K562 (cell line): ENCODE results near the gene FOXO3. TPM values are rescaled to one million over a fixed set of nuclear protein-coding genes. Genes with fewer than 3 reads are reported as not detected.

Experiments
- CBX2 ChIP-seq: fragments of 200-600 bp; sonication (generic); IDR thresholded peaks from one replicate; pipeline ENCODE4 v1.6.1; 2012; ENCODE audit warnings: mild to moderate bottlenecking, low read length, inconsistent platforms; ENCODE audit not compliant: insufficient read depth, poor library complexity, severe bottlenecking
- CREB1 ChIP-seq, 2 experiments: sonication (generic) in 1 of 2; formaldehyde crosslinking in 1 of 2; IDR thresholded peaks; 2 replicates each; pipeline versions ENCODE4 v1.6.1 to v1.8.0; 2012 to 2022; ENCODE audit warnings: inconsistent platforms in 1 of 2, mild to moderate bottlenecking in 1 of 2, missing genetic modification reagents in 1 of 2, moderate library complexity in 1 of 2
- DNMT1 ChIP-seq: fragments of 450-650 bp; IDR thresholded peaks from 2 replicates; pipeline ENCODE4 v1.6.1; 2016; ENCODE audit warnings: antibody characterized with exemption, mild to moderate bottlenecking
- EP300 ChIP-seq: IDR thresholded peaks from 2 replicates; pipeline ENCODE4 v1.6.1; 2012; ENCODE audit warnings: low read length, improper control_type of control experiment
- FOXA1 ChIP-seq: fragments of 450-650 bp; IDR thresholded peaks from 2 replicates; pipeline ENCODE4 v1.6.1; 2016; ENCODE audit warnings: mild to moderate bottlenecking, borderline replicate concordance
- KDM1A ChIP-seq, 2 experiments: fragments of 450-650 bp; IDR thresholded peaks; 2 replicates each; pipeline ENCODE4 v1.6.1; 2016; ENCODE audit warnings: mild to moderate bottlenecking in 2 of 2
- MIER1 ChIP-seq: fragments of 450-650 bp; IDR thresholded peaks from 2 replicates; pipeline ENCODE4 v1.6.1; 2016; ENCODE audit warnings: antibody characterized with exemption, mild to moderate bottlenecking, low read depth
- MYC ChIP-seq, 2 experiments: fragments of 250-450 bp in 1 of 2; sonication (Bioruptor Pico) in 1 of 2; IDR thresholded peaks; 2 replicates each; pipeline versions ENCODE4 v1.5.1 to v1.6.1; 2012 to 2021; ENCODE audit warnings: low read depth in 2 of 2, borderline replicate concordance in 1 of 2, improper control_type of control experiment in 1 of 2, low read length in 1 of 2, mild to moderate bottlenecking in 1 of 2, moderate library complexity in 1 of 2
- NCOA2 ChIP-seq, 2 experiments: fragments of 450-650 bp; IDR thresholded peaks; 2 replicates each; pipeline ENCODE4 v1.6.1; 2018; ENCODE audit warnings: mild to moderate bottlenecking in 2 of 2, moderate library complexity in 1 of 2; ENCODE audit not compliant: partially characterized antibody in 2 of 2
- PHB2 ChIP-seq: fragments of 450-650 bp; IDR thresholded peaks from 2 replicates; pipeline ENCODE4 v1.6.1; 2017; ENCODE audit warnings: low read depth
- PRDM10 ChIP-seq: fragments of 450-650 bp; IDR thresholded peaks from 2 replicates; pipeline ENCODE4 v1.6.1; 2018; ENCODE audit not compliant: partially characterized antibody
- REST ChIP-seq, 2 experiments: fragments of 450-650 bp; formaldehyde crosslinking in 1 of 2; IDR thresholded peaks; 2 replicates each; pipeline versions ENCODE4 v1.4.0 to v1.6.1; 2014 to 2020; ENCODE audit warnings: mild to moderate bottlenecking in 2 of 2, borderline replicate concordance in 1 of 2, low read depth in 1 of 2
- SMAD2 ChIP-seq: fragments of 150-350 bp; IDR thresholded peaks from 2 replicates; pipeline ENCODE4 v1.6.1; 2014; ENCODE audit warnings: low read depth, mild to moderate bottlenecking, low read length
- TAL1 ChIP-seq: fragments of 450-650 bp; IDR thresholded peaks from 2 replicates; pipeline ENCODE4 v1.6.1; 2016; ENCODE audit warnings: mild to moderate bottlenecking
- ZEB2 ChIP-seq: fragments of 450-650 bp; IDR thresholded peaks from 2 replicates; pipeline ENCODE4 v1.6.1; 2016
- ZNF133 ChIP-seq: fragments of 250-450 bp; sonication (Bioruptor Pico); IDR thresholded peaks from 2 replicates; pipeline ENCODE4 v1.4.0; 2020; ENCODE audit warnings: mild to moderate bottlenecking
- ZNF316 ChIP-seq: fragments of 450-650 bp; IDR thresholded peaks from 2 replicates; pipeline ENCODE4 v1.6.1; 2016
- polyA plus RNA-seq, 8 experiments: library from polyadenylated mRNA; depleted of rRNA in 4 of 8; stranded (reverse) in 5 of 8; unstranded in 3 of 8; fragments of >200 nt; fragmentation: Nextera tagmentation in 2 of 8; fragmentation: Illumina TruSeq in 1 of 8; extraction: Ambion mirVana in 2 of 8; extraction: Trizol in 1 of 8; gene quantifications; 2 replicates each; pipeline versions ENCODE4 v1.2.1 to v1.2.3, GENCODE V29; 2011 to 2014; ENCODE audit warnings: inconsistent platforms in 1 of 8, missing spikeins in 1 of 8
- total RNA-seq, 7 experiments: library from RNA; depleted of rRNA in 6 of 7; stranded (reverse); fragments of >200 nt in 6 of 7; fragmentation: Illumina TruSeq in 2 of 7; extraction: Trizol in 2 of 7; gene quantifications; 2 replicates each; pipeline versions ENCODE4 v1.2.1 to v1.2.3, GENCODE V29; 2011 to 2021; ENCODE audit warnings: low replicate concordance in 1 of 7

The FOXO3 gene
- total and polyA plus RNA-seq, 9 of the 15 experiments (the other 6 are each of a cell fraction or from before 2014, with no cell fraction given), result 3.0 to 14.6 (median 6.0) TPM

GRCh38 chr6:108565091-108565766, 4.5 kb downstream of the FOXO3 start (continued):
- TF ChIP-seq REST (IDR thresholded peaks at IDR 0.05; ENCODE audit: borderline replicate concordance) (peak; percentile 3; the same call in 1 of the 2 replicates), REST (CRISPR knock-in tag; IDR thresholded peaks at IDR 0.05; ENCODE audit: low read depth) (no peak), CREB1 (IDR thresholded peaks at IDR 0.05) (peak; percentile 48; the same call in 1 of the 2 replicates), CREB1 (CRISPR knock-in tag; IDR thresholded peaks at IDR 0.05) (no peak), MYC (IDR thresholded peaks at IDR 0.05; ENCODE audit: low read depth, low read length) (no peak), MYC (CRISPR knock-in tag; IDR thresholded peaks at IDR 0.05; ENCODE audit: borderline replicate concordance, low read depth) (no peak), ZNF133 (no peak), KDM1A (IDR thresholded peaks at IDR 0.05) (peak; percentile 76 to 79), SMAD2 (no peak), TAL1 (peak; percentile 64), DNMT1 (no peak), FOXA1 (peak; percentile 35; the same call in 1 of the 2 replicates), CBX2 (no peak), PHB2 (no peak), EP300 (no peak; the same call in 1 of the 2 replicates), MIER1 (no peak), ZEB2 (peak; percentile 86), ZNF316 (no peak), PRDM10 (no peak), NCOA2 (IDR thresholded peaks at IDR 0.05; ENCODE audit: partially characterized antibody in 2 of 2) (no peak)
